NCI-H128 (cell line): ENCODE measurements around the gene APBB1IP.
"Not testable (repeated sequence)": the region's sequence is repeated elsewhere in the genome, so short reads cannot be mapped to it uniquely, and the experiment has no call there.

Source experiments
- DNase-seq: peaks from one replicate; lab custom pipeline; 2025; ENCODE audit not compliant: unreplicated experiment; lab: John Stamatoyannopoulos, UW

APBB1IP gene

GRCh38 chr10:26437637-26438461, at the start of gene APBB1IP:
APBB1IP (plus strand) TSS chr10:26438341; CDS start chr10:26492327, 53,986 bp downstream.
- no peak for DNase-seq

DNA sequence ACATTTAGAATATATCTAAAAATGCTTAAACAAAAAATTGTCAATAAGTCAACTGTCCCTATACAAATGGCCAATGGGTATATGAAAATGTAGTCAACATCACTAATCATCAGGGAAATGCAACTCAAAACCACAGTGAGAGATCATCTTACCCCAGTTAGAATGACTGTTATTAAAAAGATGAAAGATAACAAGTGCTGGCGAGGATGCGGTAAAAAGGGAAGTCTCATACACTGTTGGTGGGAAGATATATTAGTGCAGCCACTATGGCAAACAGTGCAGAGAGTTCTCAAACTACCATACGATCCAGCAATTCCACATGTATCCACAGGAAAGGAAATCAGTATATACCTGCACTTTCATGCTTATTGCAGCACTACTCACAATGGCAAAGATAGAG, 48.6 kb upstream of the APBB1IP start:
- DNase-seq, result no peak

DNA sequence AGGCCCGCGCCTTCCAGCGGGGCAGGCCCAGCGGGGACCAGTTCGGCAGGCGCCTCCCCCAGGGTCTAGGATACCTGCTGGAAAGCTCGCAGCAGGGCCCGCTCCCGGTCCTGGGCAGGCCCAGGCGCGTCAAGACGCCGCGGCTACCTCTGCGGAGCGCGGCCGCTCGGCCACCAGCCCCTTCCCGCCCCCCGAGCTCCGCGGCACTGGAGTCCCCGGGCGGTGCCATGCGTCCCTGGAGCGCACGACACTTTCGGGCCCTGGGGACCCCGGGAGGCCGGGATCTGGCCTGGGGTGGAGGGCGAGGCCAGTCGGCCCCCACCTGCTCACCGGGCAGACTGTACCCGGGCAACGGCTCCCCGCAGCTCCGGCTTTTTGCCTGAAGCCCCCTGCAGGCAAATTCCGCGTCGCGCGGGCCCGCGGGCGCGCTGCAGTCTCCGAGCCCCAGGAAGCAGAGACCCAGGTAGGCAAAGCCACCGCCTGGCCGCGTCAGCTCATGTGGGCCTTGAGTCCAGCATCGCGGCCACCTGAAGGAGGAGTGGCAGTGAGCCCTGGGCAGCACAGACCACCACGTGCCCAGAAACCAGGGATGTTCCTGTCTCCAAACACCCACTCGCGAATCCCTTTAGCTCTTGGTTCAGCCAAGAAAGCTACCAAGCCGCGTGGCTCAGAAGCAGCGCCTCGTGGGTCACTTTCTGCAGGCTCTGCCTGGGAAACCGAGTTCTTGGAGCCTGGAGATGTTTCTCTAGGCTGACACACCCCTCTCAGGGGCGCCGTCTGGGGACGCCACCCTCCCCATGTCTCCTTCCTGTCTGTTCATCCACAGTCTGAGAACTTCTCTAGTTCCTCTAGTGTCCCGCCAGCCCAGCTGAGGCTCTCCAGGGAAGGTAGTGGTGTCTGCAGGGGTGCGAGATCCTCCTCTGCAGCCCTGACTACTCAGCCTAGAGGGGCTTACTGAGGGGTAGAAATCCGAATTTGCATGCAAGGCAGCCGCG, 46.1 kb upstream of the APBB1IP start:
- DNase-seq, result no peak

GRCh38 chr10:26398353-26398752, 39.8 kb upstream of the APBB1IP start:
- DNase-seq, result not testable (repeated sequence)

GRCh38 chr10:26407406-26407969, 30.7 kb upstream of the APBB1IP start:
- no peak for DNase-seq

DNA sequence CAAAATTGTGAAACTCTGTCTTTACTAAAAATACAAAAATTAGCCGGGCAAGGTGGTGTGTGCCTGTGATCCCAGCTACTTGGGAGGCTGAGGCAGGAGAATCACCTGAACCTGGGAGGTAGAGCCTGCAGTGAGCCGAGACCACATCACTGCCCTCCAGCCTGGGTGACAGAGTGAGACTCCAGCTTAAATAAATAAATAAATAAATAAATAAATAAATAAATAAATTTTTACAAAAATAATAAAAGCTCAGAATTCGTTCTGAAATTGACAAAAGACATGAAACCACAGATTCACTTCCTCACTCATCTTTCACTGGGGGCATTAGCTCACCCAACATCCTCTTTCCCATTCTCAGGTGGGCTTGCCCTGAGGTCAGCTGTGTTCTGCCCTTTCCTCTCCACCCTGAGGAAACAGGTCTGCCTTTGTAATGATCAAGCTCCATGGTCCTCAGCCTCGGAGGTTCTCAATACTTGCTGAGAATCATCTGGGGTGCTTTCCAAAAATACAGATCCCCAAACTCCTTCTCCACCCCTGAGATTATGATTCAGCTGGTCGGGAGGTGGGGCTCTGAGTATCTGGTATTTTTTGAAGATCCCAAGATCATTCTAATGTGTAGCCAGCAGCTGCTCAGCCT, 29.2 kb upstream of the APBB1IP start:
- no peak for DNase-seq

DNA sequence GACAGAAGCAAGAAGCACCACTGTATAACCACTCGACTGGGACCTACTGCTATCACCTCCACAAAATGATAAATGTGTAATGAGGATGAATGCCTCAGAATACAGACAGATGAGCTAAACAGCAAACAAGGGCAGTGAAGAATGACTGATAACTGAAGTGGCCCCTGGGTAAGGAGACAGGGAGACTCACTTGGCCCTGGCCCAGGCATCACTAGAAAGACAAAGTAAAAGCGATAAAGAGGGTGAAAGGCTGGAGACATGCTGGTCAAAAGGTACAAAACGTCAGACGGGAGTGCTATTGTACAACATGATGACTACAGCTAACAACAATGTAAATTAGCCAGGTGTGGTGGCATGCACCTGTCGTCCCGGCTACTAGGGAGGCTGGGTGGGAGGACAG, 27.8 kb upstream of the APBB1IP start:
- DNase-seq, result no peak

DNA sequence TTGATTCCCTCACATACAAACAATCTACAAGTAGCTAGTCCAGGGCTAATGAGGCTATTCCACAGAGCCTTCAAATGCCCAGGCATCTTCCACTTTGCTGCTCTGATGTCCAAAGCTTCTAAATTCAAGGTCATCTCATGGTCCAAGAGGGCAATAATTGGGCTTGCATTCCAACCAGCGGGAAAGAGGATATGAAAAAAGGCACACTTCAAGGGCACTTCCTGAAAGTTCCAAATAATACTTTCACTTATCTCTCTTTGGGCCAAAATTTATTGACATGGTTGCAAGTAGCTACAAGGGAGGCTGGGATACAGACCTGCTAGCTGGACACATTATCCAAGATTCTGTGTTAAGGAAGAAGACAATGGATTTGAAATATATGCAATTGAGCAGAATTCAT, 25.2 kb upstream of the APBB1IP start:
- no peak for DNase-seq

- DNase-seq, result no peak
Measured at GRCh38 chr10:26413375-26413774, 24.8 kb upstream of the APBB1IP start.

DNA sequence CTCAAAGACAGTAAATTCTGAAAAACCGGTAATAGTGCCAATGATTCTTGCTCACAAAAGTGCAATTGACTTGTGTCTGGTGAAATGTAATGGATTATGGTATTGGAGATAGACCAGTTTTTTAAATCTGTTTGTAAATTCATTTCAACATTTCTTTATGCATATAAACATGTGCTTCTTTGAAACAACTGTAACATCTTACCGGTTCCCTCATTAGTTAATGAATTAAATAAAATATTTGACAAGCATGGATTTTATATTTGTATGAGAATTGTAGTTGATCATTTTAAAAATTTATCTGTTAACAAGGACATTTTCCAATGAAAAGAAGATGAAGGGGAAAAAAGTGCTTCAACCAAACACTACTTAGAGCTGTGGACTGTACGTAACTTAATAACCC, 21.0 kb upstream of the APBB1IP start:
- DNase-seq, result no peak

DNA sequence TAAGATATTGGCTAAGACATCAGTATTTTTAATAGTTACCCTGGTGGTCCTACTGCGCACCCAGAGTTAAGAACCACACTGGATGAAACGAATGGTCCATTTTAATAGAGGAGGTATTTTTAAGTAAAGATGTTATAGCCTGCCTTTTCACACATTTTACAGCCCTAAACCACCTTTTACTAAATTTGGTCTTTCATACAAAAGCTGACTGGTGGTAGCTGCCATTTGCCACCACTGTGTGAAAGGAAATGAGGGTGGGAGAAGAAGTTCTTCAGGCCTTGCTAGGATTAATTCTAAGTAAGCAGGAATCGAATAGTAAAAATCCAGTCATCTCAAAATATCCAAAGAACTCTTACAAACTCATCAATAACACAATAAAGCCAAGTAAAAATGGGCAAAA, 15.2 kb upstream of the APBB1IP start:
- no peak for DNase-seq

GRCh38 chr10:26423722-26424121, 14.4 kb upstream of the APBB1IP start:
- DNase-seq, result no peak

GRCh38 chr10:26430641-26431163, 7.4 kb upstream of the APBB1IP start:
- no peak for DNase-seq

- DNase-seq, result no peak
Measured at GRCh38 chr10:26432938-26433337, 5.2 kb upstream of the APBB1IP start.

GRCh38 chr10:26435852-26436251, 2.3 kb upstream of the APBB1IP start:
- DNase-seq, result no peak

GRCh38 chr10:26436848-26437247, 1.3 kb upstream of the APBB1IP start:
- DNase-seq, result no peak

GRCh38 chr10:26438534-26439341, 597 bp downstream of the APBB1IP start:
- no peak for DNase-seq

DNA sequence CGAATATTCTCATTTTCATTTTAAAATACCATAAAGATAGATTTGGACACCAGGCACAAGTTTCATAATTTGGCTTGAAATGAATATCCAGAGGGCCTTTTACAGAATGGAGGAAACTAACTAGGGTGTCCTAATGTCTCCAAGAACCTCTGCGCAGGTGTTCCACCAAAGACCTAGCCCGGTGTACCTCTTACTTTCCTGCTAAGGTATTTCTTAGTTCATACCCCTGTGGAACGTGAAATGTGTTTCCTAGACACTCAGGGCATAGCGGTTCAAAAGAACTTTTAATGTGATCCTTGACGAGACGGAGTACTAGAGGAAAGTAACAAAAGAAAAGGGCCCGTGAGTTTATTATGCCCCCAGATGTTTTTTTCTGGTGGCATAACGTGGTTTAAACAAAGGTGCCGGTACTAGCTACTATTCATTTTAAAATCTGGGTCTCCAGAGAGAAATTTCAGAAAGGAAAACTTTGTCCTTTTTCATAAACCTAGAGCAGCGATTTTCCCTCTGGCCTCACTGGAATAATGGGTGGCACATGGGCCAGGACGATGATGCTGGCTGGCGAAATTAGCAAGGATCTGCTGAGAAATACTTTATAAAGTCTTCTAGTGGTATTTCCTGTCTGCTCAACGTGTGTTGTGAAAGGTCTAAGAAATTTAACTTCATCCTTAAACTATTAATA, 1.4 kb downstream of the APBB1IP start:
- no peak for DNase-seq

DNA sequence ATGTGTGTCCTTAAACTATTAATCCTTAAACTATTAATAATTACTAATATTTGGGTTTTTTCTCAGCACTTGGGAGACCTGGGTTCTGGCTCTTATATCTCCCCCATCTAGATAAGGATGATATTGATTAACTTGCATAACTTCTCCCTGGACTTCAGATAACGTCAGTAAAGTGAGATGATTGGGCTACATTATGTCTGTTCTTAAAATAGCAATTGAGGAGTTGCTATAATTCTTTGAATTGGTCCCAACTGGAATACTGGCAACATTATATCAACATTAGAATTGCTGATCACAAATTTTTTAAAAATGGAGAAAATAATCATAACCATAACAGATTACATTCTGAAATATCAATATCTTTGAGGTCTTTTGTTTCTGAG, 1.9 kb downstream of the APBB1IP start:
- DNase-seq, result no peak
